H1 (cell line): Measurements from ENCODE around the gene FOXO6. TPM values are rescaled to one million over a fixed set of nuclear protein-coding genes. Genes with fewer than 3 reads are reported as not detected.

Source experiments
- CTCF ChIA-PET: fragments of 300-600 bp; sonication (Branson Sonifier 250); formaldehyde crosslinking; loops from one replicate; lab custom pipeline; 2021; ENCODE audit not compliant: partially characterized antibody; lab: Charles Lee
- POLR2A ChIA-PET: fragments of 300-600 bp; sonication (Branson Sonifier 250); formaldehyde crosslinking; loops from one replicate; lab custom pipeline; 2021; ENCODE audit warnings: inconsistent platforms; ENCODE audit not compliant: partially characterized antibody; lab: Charles Lee
- DNase-seq, 2 experiments: peaks; one replicate each; pipeline versions ENCODE4 v3.0.0 to v3.0.0-alpha.2; 2010 to 2022; ENCODE audit warnings: low spot score in 2 of 2, low read depth in 1 of 2, mixed read lengths in 1 of 2
- FAIRE-seq: peaks from 2 replicates; lab custom pipeline; 2011; peaks lifted over from hg19 to GRCh38; lab: Jason Lieb, UNC
- H2AFZ ChIP-seq: 2 replicates; pipeline ENCODE4 v1.8.1; 2012; ENCODE audit warnings: low read length, inconsistent platforms
- H2AK5ac ChIP-seq: 2 replicates; pipeline ENCODE4 v1.6.1; 2013; ENCODE audit warnings: low read depth, low read length
- H2BK120ac ChIP-seq: replicated peaks from 2 replicates; pipeline ENCODE3; 2013; ENCODE audit warnings: low read depth, low read length, inconsistent platforms
- H2BK12ac ChIP-seq: 2 replicates; pipeline ENCODE4 v1.6.1; 2013; ENCODE audit warnings: low read depth, low read length
- H2BK15ac ChIP-seq: 2 replicates; pipeline ENCODE4 v1.6.1; 2013; ENCODE audit warnings: low read length
- H2BK20ac ChIP-seq: 2 replicates; pipeline ENCODE4 v1.6.1; 2013; ENCODE audit warnings: low read length
- H2BK5ac ChIP-seq: 2 replicates; pipeline ENCODE4 v1.6.1; 2013; ENCODE audit warnings: low read depth, low read length
- H3K14ac ChIP-seq: 2 replicates; pipeline ENCODE4 v1.6.1; 2013; ENCODE audit warnings: inconsistent platforms; ENCODE audit not compliant: insufficient read length
- H3K18ac ChIP-seq: 2 replicates; pipeline ENCODE4 v1.6.1; 2013; ENCODE audit warnings: low read length; ENCODE audit errors: extremely low read depth
- H3K23ac ChIP-seq: 2 replicates; pipeline ENCODE4 v1.6.1; 2013; ENCODE audit warnings: inconsistent platforms; ENCODE audit not compliant: insufficient read length
- H3K23me2 ChIP-seq: 2 replicates; pipeline ENCODE4 v1.6.1; 2013; ENCODE audit warnings: low read depth, low read length
- H3K27ac ChIP-seq: 2 replicates; pipeline ENCODE4 v1.6.1; 2011; ENCODE audit warnings: low read depth, low read length, inconsistent platforms
- H3K27me3 ChIP-seq, 4 experiments: replicated peaks in 1 of 4; 1 replicate in 1 of 4; 2 replicates in 3 of 4; pipeline versions ENCODE4 v1.6.1 to v1.8.1; 2011 to 2013; ENCODE audit warnings: low read length in 3 of 4, mild to moderate bottlenecking in 3 of 4, inconsistent platforms in 2 of 4, mixed read lengths in 2 of 4, moderate library complexity in 1 of 4; ENCODE audit not compliant: control insufficient read depth in 3 of 4, insufficient read depth in 3 of 4; ENCODE audit errors: extremely low read depth in 1 of 4
- H3K36me3 ChIP-seq, 4 experiments: 2 replicates each; pipeline versions ENCODE4 v1.6.1 to v1.8.1; 2011 to 2013; ENCODE audit warnings: mild to moderate bottlenecking in 4 of 4, low read length in 3 of 4, moderate library complexity in 2 of 4, control low read depth in 1 of 4, inconsistent platforms in 1 of 4; ENCODE audit not compliant: insufficient read depth in 4 of 4, control insufficient read depth in 2 of 4
- H3K4ac ChIP-seq: replicated peaks from 2 replicates; pipeline ENCODE3; 2013; ENCODE audit warnings: low read length, low read depth, mixed read lengths, inconsistent platforms; ENCODE audit not compliant: insufficient read length
- H3K4me1 ChIP-seq, 4 experiments: replicated peaks in 1 of 4; 1 replicate in 1 of 4; 2 replicates in 3 of 4; pipeline versions ENCODE4 v1.6.1 to v1.8.1; 2011 to 2013; ENCODE audit warnings: low read length in 3 of 4, inconsistent platforms in 2 of 4, mixed read lengths in 1 of 4; ENCODE audit not compliant: insufficient read depth in 4 of 4, control insufficient read depth in 3 of 4
- H3K4me2 ChIP-seq, 2 experiments: 2 replicates each; pipeline versions ENCODE4 v1.6.1 to v1.8.1; 2011 to 2013; ENCODE audit warnings: low read depth in 2 of 2, low read length in 2 of 2, control low read depth in 1 of 2, inconsistent platforms in 1 of 2, mild to moderate bottlenecking in 1 of 2; ENCODE audit not compliant: insufficient read depth in 1 of 2
- H3K4me3 ChIP-seq, 4 experiments: fragments of 200-600, 300-600 bp in 1 of 4; sonication (generic), shearing (Covaris generic), sonication (Bioruptor Twin) in 1 of 4; 2 replicates each; pipeline versions ENCODE4 v1.5.1 to v1.8.1; 2011 to 2016; ENCODE audit warnings: low read length in 4 of 4, low read depth in 3 of 4, control low read depth in 2 of 4, inconsistent platforms in 2 of 4, mild to moderate bottlenecking in 2 of 4, mixed read lengths in 1 of 4, moderate library complexity in 1 of 4; ENCODE audit not compliant: insufficient read depth in 2 of 4; ENCODE audit errors: extremely low read depth in 1 of 4
- H3K56ac ChIP-seq: replicated peaks from 2 replicates; pipeline ENCODE3; 2013; ENCODE audit warnings: low read depth, mild to moderate bottlenecking, mixed read lengths, low read length, inconsistent platforms; ENCODE audit not compliant: insufficient read length
- H3K79me1 ChIP-seq: 2 replicates; pipeline ENCODE4 v1.6.1; 2013; ENCODE audit warnings: low read depth, low read length, control low read depth
- H3K79me2 ChIP-seq, 2 experiments: 2 replicates each; pipeline versions ENCODE4 v1.6.1 to v1.8.1; 2012 to 2013; ENCODE audit warnings: low read length in 2 of 2, mild to moderate bottlenecking in 2 of 2, inconsistent platforms in 1 of 2; ENCODE audit not compliant: insufficient read depth in 2 of 2, control insufficient read depth in 1 of 2
- H3K9ac ChIP-seq, 4 experiments: replicated peaks in 1 of 4; 1 replicate in 1 of 4; 2 replicates in 3 of 4; pipeline versions ENCODE4 v1.6.1 to v1.8.1; 2011 to 2013; ENCODE audit warnings: low read depth in 3 of 4, low read length in 3 of 4, control low read depth in 2 of 4, mild to moderate bottlenecking in 2 of 4, moderate library complexity in 2 of 4, inconsistent platforms in 1 of 4; ENCODE audit errors: extremely low read depth in 1 of 4
- H3K9me3 ChIP-seq, 2 experiments: 2 replicates each; pipeline versions ENCODE4 v1.6.1 to v1.8.1; 2012 to 2013; ENCODE audit warnings: mild to moderate bottlenecking in 2 of 2, moderate library complexity in 2 of 2, control low read depth in 1 of 2, inconsistent platforms in 1 of 2, low read depth in 1 of 2, low read length in 1 of 2, mixed read lengths in 1 of 2; ENCODE audit not compliant: insufficient read depth in 2 of 2
- H4K20me1 ChIP-seq, 2 experiments: replicated peaks in 1 of 2; 2 replicates each; pipeline versions ENCODE3 to v1.8.1; 2011 to 2013; ENCODE audit warnings: inconsistent platforms in 2 of 2, low read length in 2 of 2, mild to moderate bottlenecking in 1 of 2; ENCODE audit not compliant: insufficient read depth in 2 of 2, control insufficient read depth in 1 of 2
- H4K5ac ChIP-seq: 2 replicates; pipeline ENCODE4 v1.6.1; 2013; ENCODE audit warnings: low read length, low read depth, mixed read lengths, inconsistent platforms; ENCODE audit not compliant: insufficient read length
- H4K8ac ChIP-seq: 2 replicates; pipeline ENCODE4 v1.8.0; 2013; ENCODE audit warnings: mild to moderate bottlenecking, moderate library complexity, low read length, inconsistent platforms; ENCODE audit not compliant: insufficient read depth; ENCODE audit errors: extremely low read depth
- H4K91ac ChIP-seq: replicated peaks from 2 replicates; pipeline ENCODE3; 2013; ENCODE audit warnings: low read length, mixed read lengths, inconsistent platforms; ENCODE audit not compliant: insufficient read length
- BCL11A ChIP-seq, 2 experiments: IDR thresholded peaks; one replicate each; pipeline ENCODE4 v1.6.1; 2011; ENCODE audit warnings: low read depth in 2 of 2, low read length in 2 of 2, mild to moderate bottlenecking in 2 of 2
- CHD1 ChIP-seq: IDR thresholded peaks from 2 replicates; pipeline ENCODE4 v1.6.1; 2012; ENCODE audit warnings: low read depth, low read length, improper control_type of control experiment
- KDM1A ChIP-seq: fragments of 200-600, 300-600 bp; sonication (generic); IDR thresholded peaks from 2 replicates; pipeline ENCODE4 v1.7.1; 2016; ENCODE audit warnings: mild to moderate bottlenecking, low read length, borderline replicate concordance
- PHF8 ChIP-seq: fragments of 200-600 bp; sonication (generic); conservative IDR thresholded peaks from 2 replicates; pipeline ENCODE4 v1.7.1; 2012; ENCODE audit warnings: low read depth, mild to moderate bottlenecking, inconsistent platforms, low read length, moderate library complexity
- SRF ChIP-seq: IDR thresholded peaks from 2 replicates; pipeline ENCODE4 v1.6.1; 2011; ENCODE audit warnings: mild to moderate bottlenecking, low read depth, low read length, moderate library complexity
- TAF7 ChIP-seq: optimal IDR thresholded peaks from 2 replicates; pipeline ENCODE3; 2011; ENCODE audit warnings: low read depth, mild to moderate bottlenecking, inconsistent platforms, low read length, moderate library complexity, borderline replicate concordance
- TCF12 ChIP-seq: IDR thresholded peaks from 2 replicates; pipeline ENCODE4 v1.6.1; 2011; ENCODE audit warnings: low read depth, mild to moderate bottlenecking, low read length
- WGBS, 2 experiments: shearing (Covaris generic) in 1 of 2; methylation state at CpG; one replicate each; pipeline versions ENCODE4 v1.1.6 to v1.1.7; 2013 to 2015; ENCODE audit warnings: low lambda C conversion rate in 2 of 2, mixed read lengths in 2 of 2, inconsistent platforms in 1 of 2, low coverage in 1 of 2, missing lambda C conversion rate in 1 of 2; ENCODE audit not compliant: insufficient replicate concordance in 2 of 2, insufficient coverage in 1 of 2, insufficient read length in 1 of 2; ENCODE audit errors: extremely low coverage in 1 of 2, missing lambda C conversion rate in 1 of 2; 5-methylcytosine and 5-hydroxymethylcytosine counted together
- polyA plus RNA-seq, 7 experiments: library from polyadenylated mRNA; depleted of rRNA in 3 of 7; stranded (reverse) in 5 of 7; unstranded in 2 of 7; fragments of >200 nt in 5 of 7; fragments of 200-250 nt in 2 of 7; gene quantifications; 1 replicate in 5 of 7; 2 replicates in 1 of 7; 4 replicates in 1 of 7; pipeline versions ENCODE4 v1.2.1 to v1.2.3, GENCODE V29; 2011 to 2013; ENCODE audit warnings: missing spikeins in 2 of 7, mixed read lengths in 2 of 7
- total RNA-seq: library from RNA; stranded (reverse); fragmentation: NEBNext Ultra II Directional; extraction: Animal tissue kit (Norgen Biotek cat#: 25700); gene quantifications from 2 replicates; pipeline ENCODE4 v1.2.1, GENCODE V29; 2021

Gene FOXO6
- total and polyA plus RNA-seq, 2 of the 8 experiments (the other 6 are each of a cell fraction or from before 2014, with no cell fraction given): 0.59 to 3.0 TPM

DNA sequence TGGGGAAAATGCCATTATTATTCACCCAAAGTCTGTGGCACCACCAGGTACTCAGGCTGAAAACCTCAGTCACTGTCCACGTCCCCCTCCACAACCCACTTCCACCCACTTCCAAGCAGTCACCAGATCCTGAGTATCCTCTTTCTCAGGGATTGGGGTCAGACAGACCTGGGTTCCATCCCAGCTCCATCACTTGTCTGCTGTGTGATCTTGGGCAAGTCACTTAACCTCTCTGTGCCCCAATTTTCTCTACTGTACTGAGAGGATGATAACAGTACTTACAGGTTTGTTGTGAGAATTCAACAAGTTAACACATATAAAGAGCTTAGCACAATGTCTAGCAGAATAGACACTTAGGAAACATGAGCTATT, 29.7 kb upstream of the FOXO6 start:
- Histone ChIP-seq H2AK5ac (no peak overlapping the region), H3K56ac (no peak overlapping the region), H2BK120ac (no peak overlapping the region), H3K27me3 (no peaks in the 10 kb centered on the region), H2BK12ac (no peak overlapping the region), H3K18ac (no peak overlapping the region), H2BK5ac (no peak overlapping the region), H3K14ac (no peak overlapping the region), H3K79me2 (no peaks in the 10 kb centered on the region), H3K36me3 (no peaks in the 10 kb centered on the region), H3K27ac (no peak overlapping the region), H2BK15ac (no peak overlapping the region), H3K23ac (no peak overlapping the region), H3K4me1 (peaks cover 0 to 4% (median 4%) of the 10 kb centered on the region in 4 experiments; a peak in 5 of 7 replicates), H3K4ac (no peak overlapping the region), H3K79me1 (no peaks in the 10 kb centered on the region), H3K23me2 (no peaks in the 10 kb centered on the region), H2BK20ac (no peak overlapping the region), H4K5ac (no peak overlapping the region), H4K8ac (no peak overlapping the region), H4K91ac (no peak overlapping the region), H3K9ac (no peak overlapping the region), H4K20me1 (no peaks in the 10 kb centered on the region), H3K4me3 (no peak overlapping the region), H3K9me3 (no peaks in the 10 kb centered on the region), H2AFZ (peak overlapping the region; percentile 91), H3K4me2 (peak overlapping the region; percentile 45 to 49)
- ChIA-PET POLR2A (interaction anchor here (0.7 to 2.0 kb wide), 7 partner anchors 10 to 640 kb away, joined by 3 to 8 read pairs (median 3); no protein-coding TSS in a partner anchor), CTCF (interaction anchor here (0.6 to 5.2 kb wide), 39 partner anchors 9 to 282 kb away, joined by 3 to 55 read pairs (median 6); partner anchors contain the start of gene EDN2)
- TF ChIP-seq SRF (no peak), KDM1A (peak; percentile 94), PHF8 (no peak), TAF7 (no peak), TCF12 (no peak), CHD1 (no peak), BCL11A (IDR thresholded peaks at IDR 0.05; ENCODE audit: low read depth in 2 of 2, low read length in 2 of 2) (no peak)
- WGBS, 2 experiments: 7% methylated on average over 1 of the region's 1 CpG; no CpG with 5 or more reads in 1 of the 2 experiments
- FAIRE-seq: no peak
- DNase-seq: no peak
